Measurements from ENCODE around the gene TMEM163.

TMEM163 gene

DNA sequence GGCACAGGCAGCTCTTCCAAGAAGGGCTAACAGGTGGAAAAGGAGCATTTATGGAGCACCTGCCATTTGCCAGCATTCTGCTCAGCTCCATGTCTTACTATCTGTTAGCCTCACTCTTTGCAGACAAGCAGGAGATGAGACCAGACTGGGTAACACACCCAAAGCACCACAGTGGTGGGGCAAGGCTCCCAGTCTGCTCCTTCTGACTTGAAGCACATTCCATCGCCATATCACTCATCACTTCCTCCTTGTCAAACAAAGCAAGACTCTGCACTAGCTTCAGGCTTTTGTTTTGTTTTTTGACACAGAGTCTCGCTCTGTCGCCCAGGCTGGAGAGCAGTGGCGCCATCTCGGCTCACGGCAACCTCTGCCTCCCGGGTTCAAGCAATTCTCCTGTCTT is 282.1 kb downstream of the TMEM163 start:
- DNase-seq (ENCODE audit: low read depth in 2 of 2), result no peak

DNA sequence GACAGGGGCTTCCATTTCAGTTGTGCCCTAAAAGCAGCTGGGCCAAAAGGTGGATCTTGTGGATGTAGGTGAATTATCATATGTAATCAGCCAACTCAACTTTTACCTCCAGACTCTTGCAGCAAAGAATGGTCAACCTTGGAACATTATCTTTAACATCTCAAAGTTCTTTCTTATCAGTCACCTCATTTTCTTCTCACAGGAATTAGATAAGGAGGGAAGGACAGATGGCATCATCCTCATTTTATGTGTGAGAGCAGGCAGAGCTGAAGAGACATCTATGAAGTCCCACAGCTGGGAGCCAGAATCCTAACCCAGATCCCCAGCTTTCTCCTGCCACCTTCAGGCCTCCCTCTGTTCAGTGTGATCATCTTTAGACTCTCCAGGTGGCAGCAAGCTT is 282.9 kb downstream of the TMEM163 start:
- no peak for DNase-seq (ENCODE audit: low read depth in 2 of 2)

DNA sequence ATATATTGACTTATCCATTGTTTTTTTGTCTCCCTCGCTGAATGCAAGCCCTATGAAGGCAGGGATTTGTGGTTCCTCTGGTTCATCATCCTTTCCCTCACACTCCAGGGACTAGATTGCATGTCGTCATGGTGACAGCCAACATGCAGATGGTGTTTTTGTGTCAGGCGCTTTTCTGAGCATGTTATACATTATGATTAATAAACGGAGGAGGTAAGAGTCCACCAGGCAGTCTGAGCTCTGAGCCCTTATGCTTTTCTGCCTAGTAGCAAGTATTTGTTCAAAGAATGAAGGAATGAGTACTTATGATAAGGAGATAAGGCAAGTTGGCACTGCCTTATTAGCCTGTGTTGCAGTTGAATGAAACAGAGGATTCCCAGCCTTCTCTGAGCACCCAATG is 283.3 kb downstream of the TMEM163 start:
- DNase-seq (ENCODE audit: low read depth in 2 of 2), result no peak

DNA sequence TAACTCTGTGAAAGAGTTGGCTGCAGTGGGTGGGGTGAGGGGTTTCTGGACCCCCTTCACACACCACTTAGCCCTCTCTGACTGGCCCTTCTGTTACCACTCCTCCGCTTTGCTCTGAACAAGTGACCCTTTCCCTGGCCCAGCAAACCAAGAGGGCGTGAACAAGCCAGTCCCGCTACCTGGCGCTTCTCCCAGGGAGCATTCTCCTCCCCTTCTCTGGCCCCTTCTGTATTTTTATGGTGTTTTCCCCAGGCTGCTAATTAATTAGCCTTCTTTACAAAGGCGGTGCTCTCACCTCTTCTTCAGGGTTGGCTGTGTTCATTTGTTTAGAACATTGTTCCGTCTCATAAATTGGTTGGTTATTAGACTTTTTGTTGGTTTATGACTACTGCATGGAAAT is 284.8 kb downstream of the TMEM163 start:
- no peak for DNase-seq (ENCODE audit: low read depth in 2 of 2)

DNA sequence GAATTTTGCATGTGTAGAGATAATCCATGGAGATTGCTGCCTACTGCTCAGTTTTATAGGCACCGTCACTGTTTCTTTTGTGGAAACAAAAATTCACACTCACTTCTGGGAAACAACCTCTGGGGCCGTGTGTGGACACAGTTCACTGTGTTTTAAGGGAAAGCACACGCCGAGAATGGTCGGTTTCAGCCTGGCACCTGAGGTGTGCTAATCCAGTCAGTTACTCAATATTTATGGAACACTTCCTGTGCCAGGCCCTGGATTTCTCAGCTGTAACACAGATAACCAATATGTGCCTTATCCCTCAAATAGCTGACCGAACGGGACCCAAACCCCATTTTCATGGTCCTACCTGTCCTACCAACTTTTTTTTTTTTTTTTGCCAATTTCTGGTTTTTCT is 285.3 kb downstream of the TMEM163 start:
- DNase-seq (ENCODE audit: low read depth in 2 of 2), result no peak

DNA sequence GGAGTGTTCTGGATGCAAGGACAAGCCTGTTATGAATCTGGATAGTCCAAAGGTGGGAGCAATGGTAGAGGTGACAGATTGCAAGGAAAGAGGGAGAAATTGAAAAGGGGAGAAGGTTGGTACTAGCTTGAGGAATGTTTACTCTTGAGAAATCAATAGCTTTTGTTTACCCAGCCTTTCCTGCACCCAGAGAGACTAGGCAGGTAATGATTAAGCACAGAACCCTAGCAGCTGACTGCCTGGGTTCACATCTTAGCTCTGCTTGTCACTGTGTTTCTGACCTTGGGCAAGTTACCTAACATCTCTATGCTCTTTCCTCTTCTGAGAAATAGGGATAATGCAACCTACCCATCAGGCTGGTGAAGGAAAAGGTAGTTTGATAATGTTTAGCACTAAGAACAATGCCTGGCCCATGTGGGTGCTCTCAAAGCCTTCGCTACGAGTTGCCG is 286.3 kb downstream of the TMEM163 start:
- no peak for DNase-seq (ENCODE audit: low read depth in 2 of 2)

DNA sequence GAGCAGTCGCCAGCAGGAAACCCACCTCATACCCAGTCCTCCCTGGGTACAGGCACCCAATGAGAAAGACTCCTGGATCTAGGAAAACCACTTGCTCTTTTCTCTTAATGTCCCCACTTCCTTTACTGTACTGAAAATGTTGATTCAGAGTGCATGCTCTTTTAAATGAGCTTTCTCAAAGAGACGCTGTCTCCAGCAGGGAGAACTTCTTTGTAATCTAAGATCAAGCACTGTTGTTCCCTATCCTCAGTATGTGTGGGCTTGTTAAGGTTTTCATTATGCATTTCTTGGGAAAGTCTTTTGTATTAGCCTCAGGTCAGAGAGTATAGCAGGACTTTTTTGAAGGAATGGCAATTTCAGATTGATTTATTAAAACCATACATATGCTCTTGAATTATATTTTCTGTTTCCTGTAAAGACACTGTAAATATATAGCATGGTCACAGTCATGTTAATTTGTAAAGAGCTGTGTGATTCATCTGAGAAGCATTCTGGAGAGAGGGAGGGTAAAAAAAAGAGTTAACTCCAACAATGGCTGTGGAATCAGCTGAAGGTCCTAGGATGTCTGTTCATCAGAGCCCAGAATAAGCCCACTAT is 286.9 kb downstream of the TMEM163 start:
- peak; percentile 32 to 34 for DNase-seq (ENCODE audit: low read depth in 2 of 2)

DNA sequence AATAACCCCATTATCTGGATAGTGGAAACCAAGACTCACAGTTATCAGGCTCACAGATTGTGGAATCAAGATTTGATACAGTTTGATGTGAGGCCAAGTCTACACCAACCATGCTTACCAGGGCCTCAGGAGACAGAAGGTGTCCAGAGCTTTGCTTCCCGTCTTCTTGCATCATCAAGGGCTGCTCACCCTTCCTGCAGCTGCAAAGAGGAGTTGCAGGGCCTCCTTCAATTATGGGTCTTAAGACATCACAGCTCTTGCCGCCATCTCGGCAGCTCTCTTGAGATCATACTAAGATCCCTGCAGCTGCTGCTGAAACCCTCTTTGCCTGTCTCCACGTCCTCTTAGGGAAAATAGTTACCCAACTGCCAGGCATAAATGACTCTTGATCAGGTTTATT is 288.9 kb downstream of the TMEM163 start:
- DNase-seq (ENCODE audit: low read depth in 2 of 2), result no peak

DNA sequence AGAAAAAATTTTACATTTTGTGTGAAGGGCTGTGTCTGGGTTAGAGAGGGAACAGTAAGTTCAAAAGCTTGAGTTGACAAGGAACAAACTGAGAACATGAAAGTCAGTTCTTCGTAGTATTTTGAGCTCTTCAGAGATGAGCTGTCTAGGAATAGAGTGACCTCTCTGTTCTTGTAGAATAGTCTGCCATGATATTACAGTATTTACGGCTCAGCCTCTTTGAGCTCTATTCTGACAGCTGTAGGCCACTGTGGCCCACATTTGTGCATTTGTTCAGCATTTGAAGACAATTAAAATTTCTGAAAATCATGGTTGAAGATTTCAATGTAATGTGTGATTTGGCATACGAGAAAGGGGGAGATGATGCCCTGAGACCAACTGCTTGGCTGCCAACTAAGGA is 292.1 kb downstream of the TMEM163 start:
- no peak for DNase-seq (ENCODE audit: low read depth in 2 of 2)

DNA sequence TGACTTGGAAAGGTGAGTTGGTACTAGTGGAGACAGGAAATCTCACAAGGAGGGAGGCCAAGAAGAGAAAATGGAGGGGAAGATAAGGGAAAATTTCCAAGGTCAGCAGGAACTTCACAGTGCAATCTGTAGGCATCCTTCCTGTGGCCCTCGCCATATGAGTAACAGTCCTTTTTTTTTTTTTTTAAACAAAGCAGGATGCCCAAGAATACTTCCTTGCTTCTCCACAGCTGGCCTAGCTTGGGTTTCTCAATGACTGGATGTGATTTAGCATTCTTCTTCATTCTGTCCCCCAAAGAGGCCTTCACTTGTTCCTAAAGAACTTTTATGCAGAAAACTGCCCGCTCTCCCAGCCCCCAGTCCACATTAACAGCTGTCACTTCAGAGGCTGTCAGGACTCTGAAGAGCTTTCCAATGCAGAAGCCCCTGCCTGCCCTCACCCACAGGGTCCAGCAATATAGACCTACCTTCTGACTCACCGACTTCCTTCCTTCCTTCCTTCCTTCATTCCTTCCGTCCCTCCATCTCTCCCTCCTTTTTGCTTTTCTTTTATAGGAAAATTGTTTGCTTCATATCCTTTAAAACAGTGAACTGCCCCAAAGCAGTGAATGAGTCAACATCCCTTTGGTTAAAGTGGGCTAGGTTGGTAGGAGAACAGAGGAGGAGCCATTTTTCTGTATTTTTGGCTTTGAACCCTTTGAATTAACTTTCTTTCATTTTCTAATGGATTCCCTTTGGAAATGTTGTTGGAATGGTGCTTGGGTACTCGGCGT is 292.9 kb downstream of the TMEM163 start:
- DNase-seq (ENCODE audit: low read depth in 2 of 2), result no peak

DNA sequence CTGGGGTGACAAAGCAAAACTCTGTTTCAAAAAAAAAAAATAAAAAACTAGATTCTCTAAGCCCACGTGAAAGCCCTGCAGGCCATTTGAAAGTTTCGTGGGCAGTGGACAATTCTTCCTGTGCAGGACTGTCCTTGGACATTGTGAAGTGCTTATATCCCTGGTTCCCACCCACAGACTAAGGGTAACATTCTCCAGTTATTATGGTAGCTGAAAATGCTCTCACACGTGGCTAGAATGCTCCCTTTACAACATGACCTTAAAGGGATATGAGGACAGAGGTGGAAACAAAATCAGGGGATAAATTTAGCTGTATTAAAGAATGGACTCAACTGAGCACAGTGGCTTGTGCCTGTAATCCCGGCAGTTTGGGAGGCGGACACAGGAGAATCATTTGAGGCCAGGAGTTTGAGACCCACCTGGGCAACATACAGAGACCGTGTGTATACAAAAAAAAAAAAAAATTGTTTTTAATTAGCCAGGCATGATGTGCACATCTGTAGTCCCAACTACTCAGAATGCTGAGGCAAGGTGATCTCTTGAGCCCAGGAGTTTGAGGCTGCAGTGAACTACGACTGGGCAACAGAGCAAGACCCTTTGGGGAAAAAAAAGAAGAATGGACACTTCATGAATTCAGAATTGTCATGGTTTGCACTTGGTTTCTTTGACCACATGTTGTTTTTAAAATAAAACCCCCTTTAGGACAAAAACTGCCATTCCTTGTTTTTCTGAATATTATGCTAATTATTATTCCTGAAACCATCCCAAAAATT is 297.1 kb downstream of the TMEM163 start:
- DNase-seq (ENCODE audit: low read depth in 2 of 2), result no peak

DNA sequence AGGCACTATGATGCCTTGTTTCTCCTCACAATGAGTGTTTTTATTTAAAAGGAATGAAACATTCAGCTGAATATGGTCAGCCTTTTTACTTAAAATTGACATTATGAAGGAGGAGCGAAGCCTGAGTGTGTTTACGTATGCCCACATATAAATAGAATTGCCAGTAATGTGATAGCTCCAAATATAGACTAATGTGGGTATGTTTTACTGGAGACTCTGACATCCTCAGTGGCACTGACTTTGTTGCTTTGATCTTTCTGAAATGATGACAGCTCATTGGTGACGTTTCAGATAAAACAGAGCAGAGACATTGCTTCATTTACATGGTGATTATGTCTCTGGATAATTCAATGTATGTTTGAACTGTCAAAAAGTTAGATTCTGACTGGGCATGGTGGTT is 297.9 kb downstream of the TMEM163 start:
- no peak for DNase-seq (ENCODE audit: low read depth in 2 of 2)

DNA sequence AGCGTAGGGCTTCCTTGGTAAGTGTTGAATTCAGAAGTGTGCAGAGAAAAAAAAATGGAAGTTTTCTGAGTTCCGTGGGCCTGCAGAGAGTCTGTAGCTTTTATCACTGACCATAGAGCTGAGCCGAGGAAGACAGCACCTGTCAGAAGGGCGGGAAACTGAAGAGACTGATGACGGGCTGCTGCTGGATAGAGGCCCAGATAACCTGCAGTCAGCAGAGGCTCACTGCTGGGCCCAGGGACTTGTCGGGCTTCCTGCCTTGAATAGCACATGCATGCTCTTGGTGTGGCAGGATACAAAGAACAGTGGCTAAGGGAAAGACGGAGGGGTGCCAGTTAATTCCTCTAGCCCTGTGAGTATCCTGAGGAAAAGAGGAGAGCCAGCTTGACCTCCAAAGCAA is 298.5 kb downstream of the TMEM163 start:
- DNase-seq (ENCODE audit: low read depth in 2 of 2), result no peak

DNA sequence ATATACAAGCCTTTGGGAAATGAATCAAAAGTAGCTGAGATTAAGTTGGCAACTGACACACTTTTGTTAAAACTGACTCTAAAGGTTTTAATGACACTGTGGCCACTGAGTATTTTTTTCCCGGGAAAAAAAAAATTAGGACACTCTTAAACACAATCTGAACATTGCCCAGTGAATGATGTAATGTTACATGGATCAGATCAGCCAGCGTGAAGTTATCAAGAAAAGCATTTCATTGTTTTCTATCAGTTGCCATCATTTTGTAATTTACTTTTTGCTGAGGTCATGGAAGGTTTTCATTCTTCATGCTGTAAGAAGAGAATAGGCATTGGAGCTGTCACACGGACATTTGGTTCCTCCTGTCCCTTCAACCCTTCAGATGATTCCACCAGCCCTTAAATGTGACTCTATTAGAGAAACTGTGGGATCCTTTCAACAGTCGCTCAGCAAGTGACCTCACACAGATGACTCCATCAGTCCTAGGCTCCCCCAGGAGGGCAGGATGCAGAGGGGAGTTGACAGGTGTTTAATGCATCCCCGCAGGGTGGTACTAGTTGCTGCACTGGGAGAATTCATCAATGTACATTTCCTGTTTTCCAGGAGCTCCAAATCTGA is 300.7 kb downstream of the TMEM163 start:
- no peak for DNase-seq (ENCODE audit: low read depth in 2 of 2)

DNA sequence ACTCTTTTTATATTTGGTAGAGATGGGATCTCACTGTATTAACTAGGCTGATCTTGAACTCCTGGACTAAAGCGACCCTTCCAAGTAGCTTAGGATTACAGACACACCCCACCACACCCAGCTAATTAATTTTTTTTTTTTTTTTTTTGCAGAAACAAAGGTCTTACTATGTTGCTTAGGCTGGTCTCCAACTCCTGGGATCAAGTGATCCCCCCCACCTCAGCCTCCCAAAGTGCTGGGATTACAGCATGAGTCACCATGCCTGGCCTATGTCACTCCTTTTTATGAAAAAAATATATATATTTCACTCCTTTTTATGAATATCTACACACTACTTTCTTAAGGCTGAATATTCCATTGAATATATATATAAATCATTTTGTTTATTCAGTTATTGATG is 302.2 kb downstream of the TMEM163 start:
- DNase-seq (ENCODE audit: low read depth in 2 of 2), result no peak

DNA sequence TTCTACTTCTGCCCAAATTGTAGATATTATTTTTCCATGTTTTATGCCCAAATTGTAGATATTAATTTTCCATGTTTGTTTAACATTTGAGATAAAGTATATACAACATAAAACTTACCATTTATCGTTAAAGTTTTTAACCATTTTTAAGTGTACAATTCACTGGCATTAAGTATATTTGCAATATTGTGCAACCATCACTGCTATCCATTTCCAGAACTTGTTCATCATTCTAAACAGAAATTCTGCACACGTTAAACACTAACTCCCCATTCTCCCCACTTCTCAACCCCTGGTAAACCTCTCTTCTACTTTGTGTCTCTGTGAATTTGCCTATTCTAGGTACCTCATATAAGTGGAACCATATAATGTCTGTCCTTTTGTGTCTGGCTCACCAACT is 302.8 kb downstream of the TMEM163 start:
- no peak for DNase-seq (ENCODE audit: low read depth in 2 of 2)

DNA sequence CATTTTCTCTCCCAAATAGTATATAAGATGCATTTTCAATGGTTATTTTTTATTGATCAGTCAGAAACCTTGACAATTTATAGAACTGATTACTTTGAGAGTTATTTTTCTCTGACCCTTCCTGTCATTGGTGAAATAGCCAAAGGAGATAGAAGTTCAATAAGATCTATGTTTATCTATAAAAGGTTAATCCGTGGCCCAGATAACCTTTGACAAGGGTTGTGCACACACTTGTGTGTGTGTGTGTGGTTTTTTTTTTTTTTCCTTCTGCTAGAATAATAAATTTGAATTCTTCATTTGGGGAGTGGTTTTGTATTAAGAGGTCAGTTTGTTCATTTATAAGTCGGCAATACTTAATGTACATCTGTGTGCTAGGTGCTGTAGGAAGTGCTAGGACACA is 304.9 kb downstream of the TMEM163 start:
- no peak for DNase-seq (ENCODE audit: low read depth in 2 of 2)

DNA sequence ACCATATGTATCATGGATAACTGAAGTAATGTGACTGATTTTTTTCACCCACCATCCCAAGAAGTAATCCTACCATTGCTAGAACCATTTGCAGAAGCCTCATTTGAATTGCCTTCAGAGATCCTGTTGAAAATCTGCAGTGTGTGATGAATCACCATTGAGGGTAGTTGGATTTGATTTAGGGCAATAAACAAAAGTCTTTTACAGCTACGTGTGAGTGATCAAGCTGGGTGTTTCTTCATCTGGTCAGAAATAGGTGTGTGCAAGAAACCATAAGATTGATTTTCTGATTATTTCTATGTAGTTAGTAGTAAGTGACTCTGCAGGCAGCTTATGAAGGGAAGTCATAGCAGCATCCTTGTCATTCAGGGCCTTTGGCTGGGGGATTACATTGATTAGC is 305.4 kb downstream of the TMEM163 start:
- no peak for DNase-seq (ENCODE audit: low read depth in 2 of 2)

DNA sequence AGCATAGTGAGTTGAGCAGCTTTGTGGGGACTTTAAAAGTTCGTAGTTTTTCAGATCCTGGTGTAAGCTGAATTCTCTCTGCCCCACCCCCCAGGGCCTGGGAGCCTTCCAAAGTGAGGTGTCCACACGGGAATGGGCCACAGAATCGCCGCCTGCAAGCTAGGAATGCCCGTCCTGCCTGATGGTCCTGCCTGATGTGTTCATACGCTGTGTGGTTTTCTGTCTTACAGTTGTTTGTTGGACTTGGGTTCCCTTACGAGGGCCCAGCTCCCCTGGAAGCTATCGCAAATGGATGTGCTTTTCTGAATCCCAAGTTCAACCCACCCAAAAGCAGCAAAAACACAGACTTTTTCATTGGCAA is 306.2 kb downstream of the TMEM163 start:
- DNase-seq (ENCODE audit: low read depth in 2 of 2), result no peak

DNA sequence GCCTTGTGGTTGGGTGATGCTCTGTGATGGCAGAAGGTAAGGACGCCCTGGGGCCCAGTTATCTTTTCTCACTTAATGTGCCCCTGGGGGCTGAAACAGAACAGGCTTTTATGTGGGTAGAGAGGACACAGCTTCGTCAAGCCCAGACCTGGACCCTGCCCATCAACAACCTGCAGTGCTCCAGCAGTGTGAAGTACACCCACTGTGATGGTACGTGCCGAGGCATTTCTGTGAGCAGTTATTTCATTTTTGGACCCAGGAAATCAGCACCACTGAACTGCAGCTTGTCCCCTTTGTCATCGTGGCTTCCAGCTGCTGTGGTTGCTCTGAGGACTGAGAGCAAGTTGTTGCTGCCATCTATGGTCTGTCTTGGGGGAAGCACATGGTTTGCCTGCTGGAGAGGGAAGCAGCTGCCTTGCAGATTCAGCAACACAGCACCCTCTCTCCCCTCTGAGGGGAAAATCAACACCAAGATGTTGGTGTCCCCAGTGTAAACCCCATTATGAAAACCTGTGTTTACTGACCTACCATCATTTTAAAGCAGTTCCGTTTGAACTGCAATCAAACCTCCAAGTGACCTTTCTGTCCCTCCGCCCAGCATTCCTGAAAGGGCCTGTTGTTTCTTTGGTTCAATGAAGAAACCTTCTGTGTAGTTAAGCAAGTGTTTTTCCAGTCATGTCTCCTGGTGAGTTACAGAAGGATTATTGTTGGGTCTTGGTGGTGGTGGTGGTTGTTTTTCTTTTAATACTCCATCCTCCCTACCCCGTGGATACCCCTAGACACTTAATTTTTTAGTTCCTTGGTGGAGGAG is 306.8 kb downstream of the TMEM163 start:
- DNase-seq (ENCODE audit: low read depth in 2 of 2), result peak; percentile 45 to 58

DNA sequence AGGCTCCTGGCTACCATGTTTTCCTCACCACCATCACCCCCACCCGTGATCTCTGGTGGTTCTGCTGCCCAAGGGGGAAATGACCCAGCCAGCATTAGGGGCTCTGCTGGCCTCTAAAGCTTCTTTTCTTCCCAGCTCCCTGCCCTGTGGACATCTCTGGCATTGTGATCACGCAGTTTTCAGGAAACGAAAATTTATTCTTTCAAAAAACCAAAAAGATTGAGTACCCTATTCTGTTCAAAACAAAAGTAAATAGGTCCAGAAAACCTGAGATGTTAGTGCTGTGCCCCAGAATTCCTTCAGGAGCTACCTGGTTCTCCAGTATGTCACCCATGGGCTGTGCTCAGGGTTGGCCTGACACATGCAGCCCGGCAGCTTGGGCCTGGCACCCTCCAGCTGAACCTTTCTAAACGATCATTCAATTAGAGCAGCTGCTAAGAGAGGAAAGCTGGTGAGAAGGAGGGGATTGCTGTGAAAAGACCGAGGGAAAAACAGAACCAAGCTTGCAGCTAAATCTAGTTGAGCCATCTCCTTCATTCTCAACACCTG is 307.4 kb downstream of the TMEM163 start:
- DNase-seq (ENCODE audit: low read depth in 2 of 2), result no peak
